ENCODE results near the gene ANO4.

GRCh38 chr12:100919116-100919515, 124.5 kb downstream of the ANO4 start:
- TF ChIP-seq, protein P1, sequence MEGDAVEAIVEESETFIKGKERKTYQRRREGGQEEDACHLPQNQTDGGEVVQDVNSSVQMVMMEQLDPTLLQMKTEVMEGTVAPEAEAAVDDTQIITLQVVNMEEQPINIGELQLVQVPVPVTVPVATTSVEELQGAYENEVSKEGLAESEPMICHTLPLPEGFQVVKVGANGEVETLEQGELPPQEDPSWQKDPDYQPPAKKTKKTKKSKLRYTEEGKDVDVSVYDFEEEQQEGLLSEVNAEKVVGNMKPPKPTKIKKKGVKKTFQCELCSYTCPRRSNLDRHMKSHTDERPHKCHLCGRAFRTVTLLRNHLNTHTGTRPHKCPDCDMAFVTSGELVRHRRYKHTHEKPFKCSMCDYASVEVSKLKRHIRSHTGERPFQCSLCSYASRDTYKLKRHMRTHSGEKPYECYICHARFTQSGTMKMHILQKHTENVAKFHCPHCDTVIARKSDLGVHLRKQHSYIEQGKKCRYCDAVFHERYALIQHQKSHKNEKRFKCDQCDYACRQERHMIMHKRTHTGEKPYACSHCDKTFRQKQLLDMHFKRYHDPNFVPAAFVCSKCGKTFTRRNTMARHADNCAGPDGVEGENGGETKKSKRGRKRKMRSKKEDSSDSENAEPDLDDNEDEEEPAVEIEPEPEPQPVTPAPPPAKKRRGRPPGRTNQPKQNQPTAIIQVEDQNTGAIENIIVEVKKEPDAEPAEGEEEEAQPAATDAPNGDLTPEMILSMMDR (IDR thresholded peaks at IDR 0.05; ENCODE audit: control extremely low read depth in 1 of 3, insufficient read depth in 1 of 3, low read depth in 1 of 3, low read length in 3 of 3), result no peak
- TF ChIP-seq RAD21 (IDR thresholded peaks at IDR 0.05 in 1 of 2, conservative IDR thresholded peaks at IDR 0.05 in 1 of 2; ENCODE audit: low read depth in 2 of 2, low read length in 2 of 2) (no peak), SP1 (IDR thresholded peaks at IDR 0.05; ENCODE audit: low read depth, low read length) (no peak), TEAD4 (IDR thresholded peaks at IDR 0.05; ENCODE audit: low read depth, low read length) (no peak), SIN3A (conservative IDR thresholded peaks at IDR 0.05 in 1 of 2, IDR thresholded peaks at IDR 0.05 in 1 of 2; ENCODE audit: low read depth in 1 of 2, low read length in 2 of 2) (no peak), TAF7 (optimal IDR thresholded peaks at IDR 0.05; ENCODE audit: borderline replicate concordance, low read depth, low read length) (no peak), SRF (IDR thresholded peaks at IDR 0.05; ENCODE audit: low read depth, low read length) (no peak), SP2 (IDR thresholded peaks at IDR 0.05; ENCODE audit: low read length) (no peak), TAF1 (IDR thresholded peaks at IDR 0.05; ENCODE audit: low read depth, low read length) (no peak), POLR2AphosphoS5 (IDR thresholded peaks at IDR 0.05; ENCODE audit: low read depth, low read length) (no peak)
